OCI-LY7 (cell line): ENCODE data around the gene CCAR1. TPM values are rescaled to one million over a fixed set of nuclear protein-coding genes. Genes with fewer than 3 reads are reported as not detected.
"Not testable (repeated sequence)": the region's sequence is repeated elsewhere in the genome, so short reads cannot be mapped to it uniquely, and the experiment has no call there.

Experiments used
- BruUV-seq: library from RNA; stranded (reverse); fragments of 400-500 nt; replicated peaks from 2 replicates; lab custom pipeline; 2021; lab: Mats Ljungman, UMichigan
- CTCF ChIA-PET: fragments of 300-600 bp; sonication (Branson Sonifier 250); formaldehyde crosslinking; loops from one replicate; lab custom pipeline; 2022; ENCODE audit warnings: antibody characterized with exemption; ENCODE audit not compliant: unreplicated experiment; lab: Charles Lee
- POLR2A ChIA-PET: fragments of 300-600 bp; sonication (Branson Sonifier 250); formaldehyde crosslinking; loops from one replicate; lab custom pipeline; 2022; ENCODE audit warnings: antibody characterized with exemption; lab: Charles Lee
- DNase-seq: peaks from one replicate; pipeline ENCODE4 v3.0.0-alpha.2; 2015; ENCODE audit warnings: low spot score
- H2AFZ ChIP-seq: fragments of 200-600 bp; sonication (generic), shearing (Covaris generic); 2 replicates; pipeline ENCODE4 v1.6.1; 2014; ENCODE audit warnings: mild to moderate bottlenecking, antibody characterized with exemption, low read length, moderate library complexity
- H3K27ac ChIP-seq: fragments of 200-600 bp; sonication (generic); 2 replicates; pipeline ENCODE4 v1.5.1; 2014; ENCODE audit warnings: mixed run types, low read depth, mild to moderate bottlenecking, moderate library complexity, low read length, inconsistent platforms; ENCODE audit not compliant: poor library complexity, severe bottlenecking
- H3K36me3 ChIP-seq: fragments of 200-600 bp; sonication (generic); 2 replicates; pipeline ENCODE4 v1.6.1; 2014; ENCODE audit warnings: mild to moderate bottlenecking, antibody characterized with exemption, low read length, moderate library complexity, mixed read lengths; ENCODE audit not compliant: insufficient read depth
- H3K4me1 ChIP-seq: fragments of 200-600 bp; sonication (generic); 2 replicates; pipeline ENCODE4 v1.5.1; 2014; ENCODE audit warnings: mild to moderate bottlenecking, low read length; ENCODE audit not compliant: insufficient read depth, poor library complexity, severe bottlenecking
- H3K4me2 ChIP-seq: fragments of 200-600 bp; sonication (generic); 2 replicates; pipeline ENCODE4 v1.6.1; 2014; ENCODE audit warnings: mild to moderate bottlenecking, low read length
- H3K4me3 ChIP-seq: fragments of 200-600 bp; sonication (generic); 2 replicates; pipeline ENCODE4 v1.5.1; 2014; ENCODE audit warnings: mild to moderate bottlenecking, low read depth, low read length; ENCODE audit not compliant: poor library complexity, severe bottlenecking
- H3K79me2 ChIP-seq: fragments of 200-600 bp; sonication (generic); 2 replicates; pipeline ENCODE4 v1.6.1; 2016; ENCODE audit warnings: low read depth, mild to moderate bottlenecking, low read length, moderate library complexity, mixed read lengths; ENCODE audit not compliant: insufficient read depth
- H3K9me2 ChIP-seq: fragments of 200-600 bp; sonication (generic); 2 replicates; pipeline ENCODE4 v1.6.1; 2016; ENCODE audit warnings: mild to moderate bottlenecking, low read length, mixed read lengths; ENCODE audit not compliant: insufficient read depth
- H3K9me3 ChIP-seq: fragments of 200-600 bp; sonication (generic); 2 replicates; pipeline ENCODE4 v1.6.1; 2014; ENCODE audit warnings: mild to moderate bottlenecking, mixed run types, low read length, mixed read lengths
- H4K20me1 ChIP-seq: fragments of 200-600 bp; sonication (generic); 2 replicates; pipeline ENCODE4 v1.6.1; 2014; ENCODE audit warnings: mild to moderate bottlenecking, antibody characterized with exemption, low read length, moderate library complexity, mixed read lengths; ENCODE audit not compliant: insufficient read depth
- EZH2phosphoT487 ChIP-seq: fragments of 200-600 bp; sonication (generic); IDR thresholded peaks from 2 replicates; pipeline ENCODE4 v1.6.1; 2018; ENCODE audit warnings: low read depth, borderline replicate concordance, mild to moderate bottlenecking, mixed run types, antibody characterized with exemption, low read length, moderate library complexity, mixed read lengths
- intact Hi-C: fragments of 100-400 bp; cut with micrococcal nuclease; formaldehyde crosslinking; loops from one replicate; pipeline ENCODE4 v1.10.0; 2022; ENCODE audit not compliant: unreplicated experiment
- total RNA-seq, 2 experiments: library from RNA; depleted of rRNA in 1 of 2; stranded (reverse); fragments of >200 nt in 1 of 2; shearing (Covaris generic) in 1 of 2; gene quantifications; 2 replicates each; pipeline ENCODE4 v1.2.3, GENCODE V29; 2014 to 2022
- TF ChIP-seq, protein P1 (sequence below): fragments of 200-600 bp; sonication (generic); conservative IDR thresholded peaks from 2 replicates; pipeline ENCODE4 v1.5.1; 2014; ENCODE audit warnings: mild to moderate bottlenecking, antibody characterized with exemption, low read length, moderate library complexity, mixed read lengths

The CCAR1 gene
- total RNA-seq, 2 experiments from 2014 or later = 66.3 to 126 TPM

DNA sequence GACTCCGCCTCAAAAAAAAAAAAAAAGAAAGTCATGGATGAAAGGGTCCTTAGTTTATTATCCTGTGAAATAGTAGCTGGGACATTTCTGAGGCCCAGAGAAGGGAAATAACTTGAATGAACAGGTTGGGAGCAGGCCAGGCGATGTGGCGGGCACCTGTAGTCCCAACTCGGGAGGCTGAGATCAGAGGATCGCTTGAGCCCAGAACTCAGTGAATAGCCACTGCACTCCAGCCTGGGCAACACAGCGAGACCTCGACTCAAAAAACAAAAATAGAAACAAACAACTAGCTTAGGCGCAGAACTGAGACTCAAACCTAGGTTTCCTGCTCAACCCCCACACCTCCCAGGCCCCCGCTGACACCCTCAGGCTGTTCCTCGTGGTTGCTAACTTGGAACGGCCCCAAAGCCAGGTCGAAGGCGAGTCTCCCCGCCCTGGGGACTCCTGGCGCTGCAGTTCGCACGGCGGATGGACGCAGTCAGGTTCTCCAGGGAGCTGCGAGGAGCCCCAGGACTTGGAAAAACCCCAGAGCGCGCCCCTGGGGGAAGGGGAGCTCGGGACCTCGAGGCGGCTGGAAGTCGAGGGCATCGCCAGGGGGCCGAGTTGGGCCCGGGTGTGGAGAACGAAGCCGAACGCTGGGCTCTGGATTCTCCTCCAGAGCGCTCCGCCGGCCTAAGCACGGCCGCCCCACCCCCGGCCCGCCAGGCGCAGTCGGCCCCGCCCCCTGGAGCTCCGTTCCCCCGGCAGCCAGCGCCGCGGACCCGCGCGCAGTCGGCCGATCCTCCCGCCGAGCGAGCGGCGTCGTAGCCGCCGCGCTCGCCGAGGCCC, 105.9 kb downstream of the CCAR1 start, which contains the start of gene STOX1:
STOX1 (plus strand) TSS at position 768 of the 828 bp plus-strand sequence. CDS start 93 bp downstream, outside the sequence.
- BruUV-seq = no TSS peak
- CTCF ChIA-PET = interaction anchor here (0.5 to 0.7 kb wide), 7 partner anchors 10 to 609 kb away, joined by 3 to 12 read pairs (median 5); no protein-coding TSS in a partner anchor
- H3K36me3 ChIP-seq = no peaks in the 10 kb centered on the region
- peak; percentile 78 for DNase-seq
- POLR2A ChIA-PET = interaction anchor here (0.6 to 1.1 kb wide), 4 partner anchors 9 to 261 kb away, joined by 3 to 7 read pairs (median 4); partner anchors contain the start of gene SRGN
- H3K9me3 ChIP-seq = no peaks in the 10 kb centered on the region
- peaks cover 9% of the 10 kb centered on the region for H3K4me1 ChIP-seq
- TF ChIP-seq, protein P1, sequence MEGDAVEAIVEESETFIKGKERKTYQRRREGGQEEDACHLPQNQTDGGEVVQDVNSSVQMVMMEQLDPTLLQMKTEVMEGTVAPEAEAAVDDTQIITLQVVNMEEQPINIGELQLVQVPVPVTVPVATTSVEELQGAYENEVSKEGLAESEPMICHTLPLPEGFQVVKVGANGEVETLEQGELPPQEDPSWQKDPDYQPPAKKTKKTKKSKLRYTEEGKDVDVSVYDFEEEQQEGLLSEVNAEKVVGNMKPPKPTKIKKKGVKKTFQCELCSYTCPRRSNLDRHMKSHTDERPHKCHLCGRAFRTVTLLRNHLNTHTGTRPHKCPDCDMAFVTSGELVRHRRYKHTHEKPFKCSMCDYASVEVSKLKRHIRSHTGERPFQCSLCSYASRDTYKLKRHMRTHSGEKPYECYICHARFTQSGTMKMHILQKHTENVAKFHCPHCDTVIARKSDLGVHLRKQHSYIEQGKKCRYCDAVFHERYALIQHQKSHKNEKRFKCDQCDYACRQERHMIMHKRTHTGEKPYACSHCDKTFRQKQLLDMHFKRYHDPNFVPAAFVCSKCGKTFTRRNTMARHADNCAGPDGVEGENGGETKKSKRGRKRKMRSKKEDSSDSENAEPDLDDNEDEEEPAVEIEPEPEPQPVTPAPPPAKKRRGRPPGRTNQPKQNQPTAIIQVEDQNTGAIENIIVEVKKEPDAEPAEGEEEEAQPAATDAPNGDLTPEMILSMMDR = 0 out of 2 replicates have a peak, but pooled peaks have one; percentile 19
- TF ChIP-seq EZH2phosphoT487 = no peak
- intact Hi-C loops = loop anchor here (5.0 to 10.0 kb wide), 2 partner anchors 272 to 300 kb away; partner anchors contain the start of gene SLC25A16
- H3K9me2 ChIP-seq = no peaks in the 10 kb centered on the region
- no peaks in the 10 kb centered on the region for H4K20me1 ChIP-seq
- H3K27ac ChIP-seq = peak within 1 kb of the TSS; percentile 34
- H3K79me2 ChIP-seq = no peaks in the 10 kb centered on the region
- H3K4me2 ChIP-seq = peak within 1 kb of the TSS; percentile 81
- peak within 1 kb of the TSS; percentile 87 for H2AFZ ChIP-seq
- peak within 1 kb of the TSS; percentile 69 for H3K4me3 ChIP-seq

DNA sequence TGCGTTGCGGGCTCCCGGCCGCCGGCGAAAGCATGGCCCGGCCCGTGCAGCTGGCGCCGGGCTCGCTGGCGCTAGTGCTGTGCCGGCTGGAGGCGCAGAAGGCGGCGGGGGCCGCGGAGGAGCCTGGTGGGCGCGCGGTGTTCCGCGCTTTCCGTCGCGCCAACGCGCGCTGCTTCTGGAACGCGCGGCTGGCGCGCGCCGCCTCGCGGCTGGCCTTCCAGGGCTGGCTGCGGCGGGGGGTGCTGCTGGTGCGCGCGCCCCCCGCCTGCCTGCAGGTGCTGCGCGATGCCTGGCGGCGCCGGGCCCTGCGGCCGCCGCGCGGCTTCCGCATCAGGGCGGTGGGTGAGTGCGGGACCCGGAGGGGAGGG, 106.5 kb downstream of the CCAR1 start:
- peak overlapping the region; percentile 69 for H3K4me3 ChIP-seq
- not testable (repeated sequence) for H3K79me2 ChIP-seq, H3K36me3 ChIP-seq, DNase-seq, BruUV-seq, H2AFZ ChIP-seq, H4K20me1 ChIP-seq, H3K9me2 ChIP-seq, H3K4me1 ChIP-seq, H3K9me3 ChIP-seq
- peak overlapping the region; percentile 34 for H3K27ac ChIP-seq
- intact Hi-C loops = loop anchor here (5.0 to 10.0 kb wide), 2 partner anchors 273 to 300 kb away; partner anchors contain the start of gene SLC25A16
- POLR2A ChIA-PET = interaction anchor here (0.6 to 1.1 kb wide), 3 partner anchors 8 to 253 kb away, joined by 3 to 7 read pairs (median 4); no protein-coding TSS in a partner anchor
- CTCF ChIA-PET = interaction anchor here (0.6 to 1.2 kb wide), 6 partner anchors 29 to 609 kb away, joined by 3 to 12 read pairs (median 6); no protein-coding TSS in a partner anchor
- peak overlapping the region; percentile 81; the same call in 1 of the 2 replicates for H3K4me2 ChIP-seq

DNA sequence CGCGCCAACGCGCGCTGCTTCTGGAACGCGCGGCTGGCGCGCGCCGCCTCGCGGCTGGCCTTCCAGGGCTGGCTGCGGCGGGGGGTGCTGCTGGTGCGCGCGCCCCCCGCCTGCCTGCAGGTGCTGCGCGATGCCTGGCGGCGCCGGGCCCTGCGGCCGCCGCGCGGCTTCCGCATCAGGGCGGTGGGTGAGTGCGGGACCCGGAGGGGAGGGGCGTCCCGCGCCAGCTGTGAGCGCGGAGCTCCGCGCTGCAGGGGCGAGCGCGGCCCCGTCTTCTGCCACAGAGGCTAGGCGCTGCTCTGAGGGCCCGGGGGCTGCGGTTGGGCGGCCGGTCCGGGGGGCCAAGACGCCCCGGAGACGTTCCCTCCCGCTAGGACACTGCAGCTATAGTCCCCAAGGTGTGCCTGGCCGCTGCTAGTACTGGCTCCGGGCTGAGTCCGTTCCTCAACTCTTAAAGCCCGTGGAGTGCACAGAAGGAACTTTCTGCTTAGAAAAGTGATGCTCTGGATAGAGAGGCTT, 107.1 kb downstream of the CCAR1 start:
- H3K79me2 ChIP-seq, H3K36me3 ChIP-seq, H4K20me1 ChIP-seq, H3K4me1 ChIP-seq, BruUV-seq, H3K27ac ChIP-seq, H3K9me3 ChIP-seq, H3K9me2 ChIP-seq: not testable (repeated sequence)
- intact Hi-C loops = loop anchor here (5.0 to 10.0 kb wide), 2 partner anchors 273 to 301 kb away; partner anchors contain the start of gene SLC25A16
- Histone ChIP-seq H3K4me3 (peak overlapping the region; percentile 66), H3K4me2 (peak overlapping the region; percentile 69), H2AFZ (peak overlapping the region; percentile 62; the same call in 1 of the 2 replicates)
- DNase-seq = peak; percentile 45
- POLR2A ChIA-PET = interaction anchor here (0.6 to 1.1 kb wide), 2 partner anchors 11 to 15 kb away, joined by 3 to 4 read pairs; no protein-coding TSS in a partner anchor
- CTCF ChIA-PET = interaction anchor here (1.2 kb wide), 1 partner anchor 278 kb away, joined by 3 read pairs; no protein-coding TSS in a partner anchor
